NCI-H1417 treated with DMSO at 0.1 percent for 48 hours (cell line): ENCODE results near the gene CREBRF.
"Not testable (repeated sequence)": the region's sequence is repeated elsewhere in the genome, so short reads cannot be mapped to it uniquely, and the experiment has no call there.

Experiments used
- DNase-seq: peaks from one replicate; lab custom pipeline; 2025; lab: John Stamatoyannopoulos, UW

Gene CREBRF

DNA sequence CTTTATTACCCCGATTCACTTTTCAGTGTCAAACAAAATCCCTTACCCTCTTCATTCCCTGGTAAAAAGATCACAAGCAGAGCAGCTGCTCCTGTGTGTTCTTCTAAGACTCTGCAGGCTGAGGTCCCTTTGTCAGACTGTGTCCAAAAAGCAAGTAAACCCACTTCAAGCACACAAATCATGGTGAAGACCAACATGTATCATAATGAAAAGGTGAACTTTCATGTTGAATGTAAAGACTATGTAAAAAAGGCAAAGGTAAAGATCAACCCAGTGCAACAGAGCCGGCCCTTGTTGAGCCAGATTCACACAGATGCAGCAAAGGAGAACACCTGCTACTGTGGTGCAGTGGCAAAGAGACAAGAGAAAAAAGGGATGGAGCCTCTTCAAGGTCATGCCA, 34.5 kb downstream of the CREBRF start:
- no peak for DNase-seq

DNA sequence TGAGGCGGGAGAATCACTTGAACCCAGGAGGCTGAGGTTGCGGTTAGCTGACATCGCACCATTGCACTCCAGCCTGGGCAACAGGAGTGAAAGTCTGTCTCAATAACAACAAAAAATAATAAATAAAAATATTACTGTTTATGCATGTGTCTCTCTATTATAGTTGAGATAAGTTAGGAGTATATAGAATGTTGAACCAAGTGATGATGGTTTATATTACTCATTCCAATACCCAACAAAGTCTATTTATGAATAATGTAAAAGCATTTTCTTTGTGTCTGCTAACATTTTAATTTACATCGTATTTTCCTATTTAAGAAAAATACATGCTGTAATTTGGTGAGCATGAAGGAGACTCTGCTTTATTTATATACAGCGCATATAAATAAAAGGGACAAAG, 35.8 kb downstream of the CREBRF start:
- DNase-seq: no peak

DNA sequence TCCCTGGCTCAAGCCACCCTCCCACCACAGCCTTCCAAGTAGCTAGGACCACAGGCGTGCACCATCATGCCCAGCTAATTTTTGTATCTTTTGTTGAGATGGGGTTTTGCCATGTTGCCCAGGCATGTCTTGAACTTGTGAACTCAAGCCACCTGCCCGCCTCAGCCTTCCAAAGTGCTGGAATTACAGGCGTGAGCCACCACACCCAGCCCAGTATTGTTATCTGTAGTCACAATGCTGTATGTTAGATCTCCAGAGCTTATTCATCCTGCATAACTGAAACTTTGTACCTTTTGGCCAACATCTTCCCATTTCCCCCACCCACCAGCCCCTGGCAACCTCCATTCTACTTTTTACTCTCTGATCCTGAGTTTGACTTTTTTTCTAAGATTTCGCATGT, 37.5 kb downstream of the CREBRF start:
- DNase-seq: no peak

DNA sequence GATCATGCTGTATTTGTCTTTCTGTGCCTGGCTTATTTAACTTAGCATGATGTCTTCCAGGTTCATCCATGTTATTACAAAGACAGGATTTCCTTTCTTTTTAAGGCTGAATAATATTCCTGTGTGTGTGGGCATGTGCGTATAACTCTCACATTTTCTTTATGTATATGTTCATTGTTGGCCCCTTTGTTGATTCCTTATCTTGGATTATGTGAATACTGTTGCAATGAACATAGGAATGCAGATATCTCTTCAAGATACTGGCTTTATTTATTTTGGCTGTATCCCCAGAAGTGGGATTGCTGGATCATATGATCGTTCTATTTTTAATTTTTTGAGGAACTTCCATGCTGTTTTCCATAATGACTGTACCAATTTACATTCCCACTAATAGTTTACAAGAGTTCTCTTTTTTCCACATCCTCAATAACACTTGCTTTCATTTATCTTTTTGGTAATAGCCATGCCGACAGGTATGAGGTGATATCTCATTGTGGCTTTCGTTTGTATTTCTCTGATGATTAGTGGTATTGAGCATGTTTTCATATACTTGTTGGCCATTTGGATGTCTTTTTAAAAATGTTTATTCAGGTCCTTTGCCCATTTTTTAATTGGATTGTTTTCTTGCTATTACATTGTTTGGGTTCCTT, 38.0 kb downstream of the CREBRF start:
- no peak for DNase-seq

DNA sequence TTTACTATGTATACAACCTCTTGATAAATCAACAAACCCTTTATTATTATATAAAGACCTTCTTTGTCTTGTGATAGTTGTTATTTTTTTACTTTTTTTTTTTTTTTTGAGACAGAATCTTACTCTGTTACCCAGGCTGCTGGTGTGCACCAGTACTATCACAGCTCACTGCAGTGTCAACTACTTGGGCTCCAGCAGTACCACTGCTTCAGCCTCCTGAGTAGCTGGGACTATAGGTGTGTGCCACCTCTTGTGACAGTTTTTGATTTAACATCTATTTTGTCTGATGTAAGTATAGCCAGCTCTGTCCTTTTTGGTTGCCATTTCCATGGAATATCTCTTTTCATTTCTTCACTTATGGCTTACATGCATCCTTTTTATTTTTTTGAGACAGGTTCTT, 42.6 kb downstream of the CREBRF start:
- no peak for DNase-seq

DNA sequence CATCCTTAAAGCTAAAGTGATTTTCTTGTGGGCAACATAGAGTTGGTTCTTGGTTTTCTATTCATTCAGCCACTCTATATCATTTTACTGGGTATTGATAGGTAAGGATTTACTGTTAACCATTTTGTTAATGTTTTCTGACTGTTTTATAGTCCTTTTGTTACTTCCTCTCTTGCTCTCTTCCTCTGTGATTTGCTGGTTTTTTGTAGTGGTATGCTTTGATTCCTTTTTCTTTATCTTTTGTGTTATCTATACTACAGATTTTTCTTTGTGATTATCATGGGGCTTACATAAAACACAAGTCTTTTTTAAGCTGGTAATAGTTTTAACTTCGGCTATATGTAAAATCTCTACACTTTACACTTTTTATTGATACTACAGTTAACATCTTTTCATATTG, 43.3 kb downstream of the CREBRF start:
- no peak for DNase-seq

DNA sequence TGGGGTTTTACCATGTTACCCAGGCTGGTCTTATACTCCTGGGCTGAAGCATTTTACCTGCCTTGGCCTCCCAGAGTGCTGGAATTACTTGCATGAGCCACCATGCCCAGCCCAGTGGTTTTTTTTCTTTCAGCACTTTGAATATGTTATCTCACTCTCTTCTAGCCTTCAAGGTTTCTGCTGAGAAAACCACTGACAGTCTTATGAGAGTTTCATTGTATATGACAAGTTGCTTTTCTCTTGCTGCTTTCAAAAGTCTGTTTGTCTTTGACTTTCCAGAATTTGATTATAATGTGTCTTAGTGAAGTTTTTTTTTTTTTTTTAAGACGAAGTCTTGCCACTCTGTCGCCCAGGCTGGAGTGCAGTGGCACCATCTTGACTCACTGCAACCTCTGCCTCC, 45.1 kb downstream of the CREBRF start:
- DNase-seq: no peak

DNA sequence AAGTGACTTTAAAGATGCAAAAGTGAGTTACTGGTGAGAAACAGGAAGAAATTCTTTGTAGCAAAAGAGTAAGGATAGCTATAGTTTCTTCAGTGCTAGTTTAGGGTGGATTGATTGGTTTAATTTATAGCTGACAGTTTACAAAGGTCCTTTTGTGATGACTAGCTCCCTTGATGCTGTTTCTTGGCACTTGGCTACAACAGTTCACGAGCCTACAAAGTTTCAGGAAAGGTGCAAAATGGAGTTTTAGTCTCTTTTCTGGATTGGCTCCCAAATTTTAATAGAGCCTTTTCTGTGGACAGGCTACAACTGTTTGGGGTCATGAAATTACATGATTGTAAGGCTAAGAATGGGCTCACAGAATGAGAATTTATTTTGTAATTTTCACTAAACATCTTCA, 47.3 kb downstream of the CREBRF start:
- DNase-seq: no peak

DNA sequence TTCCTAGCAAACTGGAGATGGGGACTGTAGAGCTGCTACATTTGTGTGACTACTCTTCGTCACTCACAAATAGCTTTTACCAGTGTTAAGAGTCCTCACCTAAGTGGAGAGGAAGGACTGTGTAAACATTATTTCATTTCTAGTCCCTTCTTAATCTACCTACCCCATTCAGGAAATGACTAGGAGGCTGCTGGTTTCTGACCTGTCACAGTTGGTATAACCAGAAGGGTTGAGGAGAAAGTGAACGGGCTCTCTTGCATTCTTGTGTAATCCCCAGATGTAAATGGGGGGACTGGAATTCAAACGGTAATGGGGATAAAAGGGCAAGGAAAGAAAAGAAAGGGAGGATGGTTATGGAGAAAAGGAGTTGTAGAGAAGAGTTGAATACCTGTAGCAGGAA, 52.8 kb downstream of the CREBRF start:
- no peak for DNase-seq

DNA sequence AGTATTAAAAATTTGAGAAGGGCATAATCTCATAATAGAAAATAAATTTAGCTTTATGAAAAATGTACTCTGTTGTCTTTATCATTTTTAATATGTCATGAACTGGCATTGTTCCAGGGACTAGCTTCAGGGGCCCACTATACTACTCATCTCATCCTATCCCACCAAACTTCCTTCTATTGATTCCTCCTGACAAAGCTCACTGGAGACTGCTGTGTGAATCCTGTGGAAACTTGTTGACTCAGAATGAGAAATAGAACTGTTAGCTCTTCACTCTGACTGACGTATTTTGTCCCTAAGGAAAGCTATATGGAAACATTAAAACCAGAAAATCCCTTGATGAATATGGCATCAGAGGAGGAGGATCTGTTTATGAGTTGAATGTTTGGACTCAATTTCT, 58.4 kb downstream of the CREBRF start:
- DNase-seq: no peak

DNA sequence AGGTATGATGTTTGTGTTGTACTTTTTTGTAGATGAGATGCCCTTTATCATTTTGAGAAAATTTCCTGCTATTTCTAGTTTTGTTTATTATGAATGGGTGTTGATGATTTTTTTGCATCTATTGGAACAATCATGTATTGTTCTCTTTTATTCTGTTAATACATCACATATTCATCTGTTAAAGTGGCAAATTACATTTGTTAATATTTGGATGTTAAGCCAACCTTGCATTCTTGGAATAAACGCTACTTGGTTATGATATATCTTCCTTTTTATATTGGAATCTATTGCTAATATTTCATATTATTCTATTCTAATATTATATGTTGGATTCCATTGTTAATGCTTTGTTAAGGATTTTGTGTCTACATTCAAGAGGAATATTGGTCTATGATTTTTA, 63.6 kb downstream of the CREBRF start:
- DNase-seq: no peak

DNA sequence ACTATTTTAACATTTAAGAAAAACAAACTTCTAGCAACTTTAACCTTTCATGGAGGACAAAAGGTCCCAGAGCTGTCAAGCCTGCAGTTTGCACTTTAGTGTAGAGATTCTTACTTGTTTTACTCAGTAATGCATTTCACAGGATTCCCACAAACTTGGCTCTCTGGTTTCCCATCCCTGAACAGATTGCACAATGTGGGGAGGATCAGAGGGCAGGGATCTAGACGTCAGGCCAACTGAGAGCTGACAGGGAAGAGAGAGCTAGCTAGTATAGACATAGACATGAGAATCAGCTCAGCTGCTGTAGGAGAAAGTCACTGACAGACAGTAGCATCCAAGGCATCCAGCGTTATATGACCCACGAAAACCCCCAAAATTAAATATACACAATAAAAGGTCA, 67.3 kb downstream of the CREBRF start:
- no peak for DNase-seq

DNA sequence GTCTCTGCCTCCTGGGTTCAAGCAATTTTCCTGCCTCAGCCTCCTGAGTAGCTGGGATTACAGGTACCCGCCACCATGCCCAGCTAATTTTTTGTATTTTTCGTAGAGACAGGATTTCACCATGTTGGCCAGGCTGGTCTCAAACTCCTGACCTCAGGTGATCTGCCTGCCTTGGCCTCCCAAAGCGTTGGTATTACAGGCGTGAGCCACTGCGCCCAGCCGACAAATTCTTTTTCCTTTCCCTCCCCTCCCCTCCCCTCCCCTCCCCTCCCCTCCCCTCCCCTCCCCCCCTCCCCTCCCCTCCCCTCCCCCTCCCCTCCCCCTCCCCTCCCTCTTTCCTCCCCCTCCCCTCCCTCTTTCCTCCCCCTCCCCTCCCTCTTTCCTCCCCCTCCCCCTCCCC, 76.0 kb downstream of the CREBRF start:
- not testable (repeated sequence) for DNase-seq

DNA sequence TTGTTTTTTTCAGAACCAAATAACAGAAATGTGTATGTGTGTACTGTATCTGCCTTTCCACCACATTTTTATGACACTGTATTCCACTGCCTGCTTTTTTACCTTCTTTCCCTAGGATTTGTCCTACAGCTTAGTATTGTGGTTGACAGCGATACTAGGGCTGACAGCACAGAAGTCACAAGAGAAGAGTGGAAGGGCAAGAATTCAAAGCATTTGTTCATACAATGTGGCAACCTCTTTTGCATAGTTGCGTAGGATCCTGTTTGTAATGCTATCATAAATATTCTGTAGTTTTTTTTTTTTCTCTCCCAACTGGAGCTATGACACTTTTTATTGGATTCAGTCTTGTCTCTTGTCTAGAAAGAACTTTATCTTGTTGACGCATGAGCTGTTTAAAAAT, 82.6 kb downstream of the CREBRF start:
- no peak for DNase-seq

DNA sequence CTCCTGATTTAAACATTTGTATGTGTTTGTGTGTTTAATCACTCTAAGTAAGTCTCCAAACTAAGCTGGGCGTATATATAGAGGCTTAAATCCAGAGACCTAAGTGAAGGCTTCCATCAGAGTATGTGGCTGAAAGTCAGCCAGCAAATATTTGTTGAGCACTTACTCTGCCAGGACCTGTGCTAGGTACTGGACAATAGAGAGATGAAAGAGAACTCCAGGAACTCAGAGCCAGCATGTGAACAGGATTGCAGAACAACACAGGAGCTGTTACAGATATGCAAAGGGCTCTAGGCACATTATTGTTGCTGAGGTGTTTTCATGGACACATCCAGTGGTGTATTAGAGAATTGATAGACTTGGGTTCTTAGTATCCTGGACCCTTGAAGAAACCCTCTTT, 83.5 kb downstream of the CREBRF start:
- DNase-seq: no peak

DNA sequence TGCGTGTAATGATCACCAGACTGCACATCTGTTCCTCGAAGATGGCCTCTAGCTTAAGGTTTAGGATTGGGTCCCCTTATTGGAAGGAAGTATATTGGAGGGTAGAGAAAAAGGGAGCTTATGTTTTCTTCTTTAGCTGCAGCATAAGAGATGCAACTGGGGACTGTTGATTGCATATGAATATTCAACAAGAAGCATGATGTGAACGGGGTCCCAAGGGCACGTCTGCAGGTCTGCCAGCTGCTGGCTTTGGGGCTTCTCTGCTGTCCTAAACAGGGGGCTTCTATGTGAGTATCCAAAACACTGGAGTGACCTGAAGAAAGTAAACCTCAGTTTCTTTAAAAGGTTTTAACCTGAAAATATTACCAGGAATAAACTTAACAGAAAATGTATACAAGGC, 84.6 kb downstream of the CREBRF start:
- no peak for DNase-seq

DNA sequence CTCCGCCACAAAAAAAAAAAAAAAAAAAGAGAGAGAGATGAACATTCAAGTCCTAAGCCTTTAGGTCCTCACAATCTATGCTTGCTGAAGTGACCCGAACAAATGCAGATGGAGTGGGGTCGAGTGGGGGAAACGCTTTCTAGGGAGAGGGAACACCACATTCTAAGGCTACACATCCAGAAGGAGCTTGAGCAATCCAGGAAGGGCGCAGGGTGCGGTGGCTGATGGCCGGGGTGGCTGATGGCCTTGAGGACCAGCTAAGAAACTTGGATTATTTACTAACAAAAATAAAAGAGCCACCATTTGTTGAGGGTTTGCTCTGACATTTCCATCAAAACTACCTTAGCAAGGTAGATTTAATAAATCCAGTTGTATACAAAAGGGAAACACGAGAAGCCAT, 87.4 kb downstream of the CREBRF start:
- DNase-seq: no peak

DNA sequence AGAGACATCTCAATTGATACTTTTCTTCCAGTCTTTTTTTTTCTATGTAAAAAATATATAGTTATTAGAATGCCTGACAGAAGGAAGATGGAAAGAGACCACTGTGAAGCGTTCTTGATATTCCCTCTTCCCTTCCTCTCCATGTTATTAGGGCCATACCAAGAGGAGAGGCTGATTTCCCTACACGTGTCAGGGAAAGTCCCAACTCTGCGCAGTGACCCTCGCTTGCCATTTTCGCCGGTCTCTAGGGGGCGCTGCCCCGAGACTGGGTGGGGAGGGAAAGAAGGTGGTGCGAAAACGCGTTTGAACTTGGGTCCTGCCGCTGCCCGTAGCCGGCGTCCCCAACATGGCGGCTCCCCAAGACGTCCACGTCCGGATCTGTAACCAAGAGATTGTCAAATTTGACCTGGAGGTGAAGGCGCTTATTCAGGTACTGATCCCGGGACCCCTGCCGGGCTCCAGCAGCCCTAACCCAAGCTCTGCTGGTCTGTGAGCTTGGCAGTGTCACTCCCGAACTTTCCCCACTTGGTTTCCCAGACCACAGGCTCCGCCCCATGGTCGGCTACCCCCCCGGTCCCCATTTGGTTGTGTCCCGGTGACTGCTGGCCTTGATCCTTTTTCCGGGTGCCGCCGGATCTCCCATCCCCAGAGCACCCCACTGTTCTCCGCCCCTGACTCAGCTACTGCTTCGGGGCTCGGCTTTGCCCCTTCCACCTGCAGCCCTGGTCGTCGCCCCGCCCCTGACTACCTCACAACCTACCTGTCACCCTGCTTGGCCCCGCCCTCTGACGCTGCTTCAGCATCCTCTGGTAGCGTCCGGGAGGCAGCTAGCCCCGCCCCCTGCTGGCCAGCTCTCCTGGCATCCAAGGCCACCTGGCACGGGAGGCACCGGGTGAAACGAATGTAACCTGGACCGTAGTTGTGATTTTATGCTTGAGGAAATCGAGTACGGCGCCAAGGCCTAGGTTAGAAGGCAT, 88.3 kb downstream of the CREBRF start, which contains the start of gene BNIP1:
Gene BNIP1 (plus strand): TSS at position 332 of the 977 bp plus-strand sequence. CDS start 15 bp downstream, at position 347.
- peak; percentile 26 for DNase-seq

DNA sequence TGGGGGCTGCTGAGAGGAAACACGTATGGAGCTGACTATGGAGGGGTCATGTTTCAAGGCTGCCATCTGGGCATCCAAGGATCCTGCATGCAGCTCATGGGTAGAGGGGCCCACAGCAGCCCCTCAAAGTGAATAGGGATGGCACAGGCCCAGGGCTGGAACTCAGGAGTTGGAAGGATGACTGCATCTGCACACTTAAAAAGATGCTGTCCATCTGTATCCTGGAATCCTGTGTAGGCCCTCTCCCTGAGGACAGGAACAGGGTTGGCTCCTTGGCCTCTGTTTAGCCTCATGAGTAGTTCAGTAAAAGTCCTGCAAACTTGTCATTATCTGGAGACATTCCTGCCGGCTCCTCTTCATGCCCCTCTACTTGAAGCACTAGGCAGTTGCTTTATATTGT, 92.2 kb downstream of the CREBRF start:
- no peak for DNase-seq

DNA sequence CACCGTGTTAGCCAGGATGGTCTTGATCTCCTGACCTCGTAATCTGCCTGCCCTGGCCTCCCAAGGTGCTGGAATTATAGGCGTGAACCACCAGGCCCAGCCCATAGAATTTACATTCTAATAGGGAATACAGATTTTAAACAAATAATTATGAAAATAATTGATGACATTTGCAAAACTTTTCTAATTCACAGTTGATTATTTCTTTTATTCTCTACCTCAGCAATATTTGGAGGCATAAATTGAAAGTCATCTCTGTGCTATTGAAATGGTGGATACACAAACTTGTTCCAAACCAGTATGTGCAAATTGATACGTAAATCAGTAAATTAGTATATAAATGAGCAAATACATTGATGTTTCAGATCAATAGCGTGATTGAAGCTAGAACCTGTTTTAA, 96.4 kb downstream of the CREBRF start:
- DNase-seq: no peak

DNA sequence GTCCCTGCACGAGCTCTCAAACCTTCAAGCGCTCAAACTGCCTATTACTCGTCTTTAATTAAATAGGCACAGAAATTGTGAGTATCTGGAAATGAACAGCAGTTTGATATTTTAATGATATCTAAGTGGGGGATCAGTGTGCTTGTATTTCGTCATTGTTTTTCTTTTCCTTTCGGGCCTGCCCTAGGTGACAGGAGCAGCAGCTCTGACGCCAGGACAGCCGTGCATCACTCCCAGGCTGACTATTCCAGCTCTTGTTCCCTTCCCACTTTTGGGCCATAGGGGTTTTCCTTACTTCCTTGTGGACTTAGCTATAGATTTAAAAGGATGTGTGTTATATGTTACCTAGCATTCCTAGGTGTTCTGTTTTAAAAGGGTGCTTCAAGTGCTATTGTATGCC, 97.7 kb downstream of the CREBRF start:
- DNase-seq: no peak

DNA sequence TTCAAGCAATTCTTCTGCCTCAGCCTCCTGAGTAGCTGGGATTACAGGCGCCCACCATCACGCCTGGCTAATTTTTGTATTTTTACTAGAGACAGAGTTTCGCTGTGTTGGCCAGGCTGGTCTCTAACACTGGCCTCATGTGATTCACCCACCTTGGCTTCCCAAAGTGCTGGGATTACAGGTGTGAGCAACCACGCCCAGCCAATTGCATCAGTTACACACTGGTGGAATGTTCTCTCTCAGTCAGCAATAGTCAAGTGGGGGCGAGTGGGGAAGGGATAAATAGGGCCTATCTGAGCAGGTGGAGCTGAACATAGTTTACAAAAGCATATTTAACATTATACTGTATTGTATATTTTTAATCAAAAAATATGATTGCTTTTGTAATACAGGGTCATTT, 98.5 kb downstream of the CREBRF start:
- not testable (repeated sequence) for DNase-seq

DNA sequence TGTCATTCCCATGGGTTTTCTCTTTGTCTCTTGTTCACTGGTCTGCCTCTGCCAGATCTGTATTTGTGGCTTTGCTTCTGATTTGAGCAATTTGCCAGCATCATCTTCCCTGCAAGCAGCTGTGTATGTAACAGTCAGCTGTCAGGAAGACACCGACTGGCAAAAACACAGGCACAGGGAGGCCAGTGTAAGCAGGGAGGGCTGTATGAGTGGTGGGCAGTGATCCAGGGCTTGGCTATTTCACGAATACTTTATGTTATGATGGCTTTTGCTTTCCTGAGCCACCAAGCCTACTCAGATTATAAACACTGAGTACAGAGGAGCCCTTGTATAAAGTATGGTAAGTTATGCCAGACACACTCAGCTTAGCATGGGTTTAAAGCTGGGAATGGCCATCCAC, 99.8 kb downstream of the CREBRF start:
- DNase-seq: no peak
